GM11168 (cell line): ENCODE results near the gene TP53BP2.
"Not testable (repeated sequence)": the region's sequence is repeated elsewhere in the genome, so short reads cannot be mapped to it uniquely, and the experiment has no call there.

Experiments used
- in situ Hi-C: fragments of 300-500 bp; cut with MboI; formaldehyde crosslinking; loops from one replicate; pipeline ENCODE4 v1.12.0; 2022; ENCODE audit warnings: low sequenced_read_pairs; ENCODE audit not compliant: unreplicated experiment

TP53BP2 gene, protein sequence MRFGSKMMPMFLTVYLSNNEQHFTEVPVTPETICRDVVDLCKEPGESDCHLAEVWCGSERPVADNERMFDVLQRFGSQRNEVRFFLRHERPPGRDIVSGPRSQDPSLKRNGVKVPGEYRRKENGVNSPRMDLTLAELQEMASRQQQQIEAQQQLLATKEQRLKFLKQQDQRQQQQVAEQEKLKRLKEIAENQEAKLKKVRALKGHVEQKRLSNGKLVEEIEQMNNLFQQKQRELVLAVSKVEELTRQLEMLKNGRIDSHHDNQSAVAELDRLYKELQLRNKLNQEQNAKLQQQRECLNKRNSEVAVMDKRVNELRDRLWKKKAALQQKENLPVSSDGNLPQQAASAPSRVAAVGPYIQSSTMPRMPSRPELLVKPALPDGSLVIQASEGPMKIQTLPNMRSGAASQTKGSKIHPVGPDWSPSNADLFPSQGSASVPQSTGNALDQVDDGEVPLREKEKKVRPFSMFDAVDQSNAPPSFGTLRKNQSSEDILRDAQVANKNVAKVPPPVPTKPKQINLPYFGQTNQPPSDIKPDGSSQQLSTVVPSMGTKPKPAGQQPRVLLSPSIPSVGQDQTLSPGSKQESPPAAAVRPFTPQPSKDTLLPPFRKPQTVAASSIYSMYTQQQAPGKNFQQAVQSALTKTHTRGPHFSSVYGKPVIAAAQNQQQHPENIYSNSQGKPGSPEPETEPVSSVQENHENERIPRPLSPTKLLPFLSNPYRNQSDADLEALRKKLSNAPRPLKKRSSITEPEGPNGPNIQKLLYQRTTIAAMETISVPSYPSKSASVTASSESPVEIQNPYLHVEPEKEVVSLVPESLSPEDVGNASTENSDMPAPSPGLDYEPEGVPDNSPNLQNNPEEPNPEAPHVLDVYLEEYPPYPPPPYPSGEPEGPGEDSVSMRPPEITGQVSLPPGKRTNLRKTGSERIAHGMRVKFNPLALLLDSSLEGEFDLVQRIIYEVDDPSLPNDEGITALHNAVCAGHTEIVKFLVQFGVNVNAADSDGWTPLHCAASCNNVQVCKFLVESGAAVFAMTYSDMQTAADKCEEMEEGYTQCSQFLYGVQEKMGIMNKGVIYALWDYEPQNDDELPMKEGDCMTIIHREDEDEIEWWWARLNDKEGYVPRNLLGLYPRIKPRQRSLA

GRCh38 chr1:223845810-223846682 lies at the start of gene TP53BP2:
Gene TP53BP2 (minus strand): TSS chr1:223845947. CDS start chr1:223845680, 267 bp downstream.
- in situ Hi-C loops = no loop called here

DNA sequence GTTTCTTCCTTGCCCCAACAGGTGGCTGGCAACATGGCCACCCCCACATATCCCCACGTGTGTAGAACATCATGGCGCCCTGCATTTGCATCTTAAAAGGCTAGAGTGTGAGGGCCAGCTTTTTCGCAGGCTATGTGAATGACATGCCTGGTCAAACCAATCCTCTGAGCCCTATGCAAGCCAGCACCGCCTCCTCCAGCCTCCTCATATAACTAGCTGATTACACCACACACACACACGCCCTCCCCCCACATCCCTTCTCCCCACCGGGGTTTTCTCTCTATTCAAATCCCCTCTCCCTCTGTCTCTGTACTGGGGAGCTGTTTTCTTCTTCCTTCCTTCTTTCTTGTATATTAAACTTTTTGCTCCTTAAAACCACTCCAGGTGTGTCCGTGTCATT lies 44.7 kb upstream of the TP53BP2 start:
- in situ Hi-C loops = not testable (repeated sequence)

GRCh38 chr1:223889319-223889718 lies 43.6 kb upstream of the TP53BP2 start:
- in situ Hi-C loops = not testable (repeated sequence)

DNA sequence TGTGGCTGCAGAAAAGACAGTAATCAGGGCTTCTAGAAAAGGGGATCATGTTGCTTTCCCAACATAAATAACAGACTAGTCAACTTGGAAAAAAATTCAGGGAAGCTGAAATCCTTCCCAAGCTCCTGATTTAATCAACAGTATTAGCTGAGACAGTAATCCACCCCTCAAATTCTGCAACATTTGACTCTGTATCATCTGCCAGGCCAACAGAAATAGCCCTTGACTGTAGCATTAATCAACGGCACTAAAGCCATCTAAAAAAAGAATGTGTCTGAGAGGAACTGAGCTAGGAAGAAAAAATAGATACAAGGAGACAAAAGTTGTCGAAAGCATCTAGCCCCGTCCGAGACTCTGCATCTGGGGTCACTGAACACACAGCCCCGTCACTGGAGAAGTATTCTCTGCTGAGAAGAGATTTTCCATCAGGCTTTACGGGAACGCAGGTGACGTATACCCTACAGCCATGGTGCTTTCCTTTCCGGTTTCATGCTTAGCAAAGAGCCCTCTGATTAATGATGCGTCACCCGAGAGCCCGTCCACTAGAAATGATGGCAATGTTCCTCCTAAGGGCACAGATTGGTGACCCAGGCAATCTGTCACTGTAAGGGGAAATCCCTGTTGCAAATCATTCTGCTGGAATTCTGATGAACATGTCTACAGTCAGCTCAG lies 42.1 kb upstream of the TP53BP2 start:
- in situ Hi-C loops = no loop called here

GRCh38 chr1:223886516-223886921 lies 40.8 kb upstream of the TP53BP2 start:
- in situ Hi-C loops = no loop called here

- in situ Hi-C loops = no loop called here
Measured at GRCh38 chr1:223885614-223886013, 39.9 kb upstream of the TP53BP2 start.

- in situ Hi-C loops = no loop called here
Measured at GRCh38 chr1:223878598-223879325, 33.0 kb upstream of the TP53BP2 start.

- in situ Hi-C loops = no loop called here
Measured at GRCh38 chr1:223877804-223878203, 32.1 kb upstream of the TP53BP2 start.

DNA sequence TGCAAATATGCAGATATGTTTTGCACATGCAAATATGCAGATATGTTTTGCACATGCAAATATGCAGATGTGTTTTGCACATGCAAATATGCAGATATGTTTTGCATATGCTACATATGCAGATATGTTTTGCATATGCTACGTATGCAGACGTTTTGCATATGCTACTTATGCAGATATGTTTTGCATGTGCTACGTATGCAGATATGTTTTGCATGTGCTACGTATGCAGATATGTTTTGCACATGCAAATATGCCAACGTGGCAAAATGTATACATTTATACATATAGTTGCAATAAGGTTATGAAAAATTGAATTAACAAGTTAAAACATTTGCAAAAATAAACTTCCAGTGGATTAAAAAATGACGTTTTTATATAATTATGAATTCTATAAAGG lies 30.8 kb upstream of the TP53BP2 start:
- in situ Hi-C loops = no loop called here

DNA sequence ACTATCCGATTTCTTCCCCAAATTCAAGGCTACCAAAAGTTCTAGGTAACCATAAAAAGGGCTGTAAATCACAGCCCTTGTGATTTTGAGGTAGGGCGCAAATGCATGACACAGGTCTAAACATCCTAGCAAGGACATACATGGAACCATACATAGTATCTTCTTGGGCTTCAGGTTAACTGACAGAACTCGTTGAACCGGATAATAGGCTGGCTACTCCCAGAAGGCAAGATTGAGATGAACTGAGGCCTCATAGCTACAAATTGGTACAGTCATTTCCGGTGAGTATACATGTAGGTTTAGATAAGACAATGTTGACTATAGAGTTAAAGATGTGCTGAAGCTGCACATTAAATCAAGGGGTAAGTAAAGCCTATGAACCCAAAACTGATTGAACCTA lies 27.3 kb upstream of the TP53BP2 start:
- in situ Hi-C loops = no loop called here

DNA sequence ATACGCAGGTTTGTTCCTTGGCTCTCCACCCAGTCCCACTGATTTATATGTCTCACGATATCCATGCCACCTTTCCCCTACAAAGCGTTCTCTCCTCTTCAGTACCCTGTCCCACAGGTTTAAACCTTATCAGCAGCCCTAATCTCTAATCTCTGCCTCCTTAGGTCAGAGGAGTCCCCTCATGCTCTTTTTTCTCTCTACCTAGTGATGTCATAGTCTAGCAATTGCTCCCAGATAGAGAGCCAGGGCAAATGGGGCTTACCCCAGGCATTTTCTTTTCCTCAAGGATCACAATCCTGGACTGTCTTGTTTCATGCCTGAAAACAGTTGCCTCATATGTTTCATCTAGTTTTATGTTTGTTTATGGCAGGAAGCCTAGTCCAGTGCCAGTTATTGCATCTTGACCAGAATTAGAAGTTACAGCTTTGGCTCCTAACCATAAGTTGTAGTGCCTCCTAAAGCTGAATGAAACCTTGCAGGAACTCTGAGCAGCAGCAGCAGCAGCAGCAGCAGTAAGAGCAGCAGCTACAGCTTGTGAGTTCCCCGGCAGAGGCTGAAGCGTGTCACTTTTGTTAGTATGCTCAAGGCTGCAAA lies 26.7 kb upstream of the TP53BP2 start:
- in situ Hi-C loops = no loop called here

DNA sequence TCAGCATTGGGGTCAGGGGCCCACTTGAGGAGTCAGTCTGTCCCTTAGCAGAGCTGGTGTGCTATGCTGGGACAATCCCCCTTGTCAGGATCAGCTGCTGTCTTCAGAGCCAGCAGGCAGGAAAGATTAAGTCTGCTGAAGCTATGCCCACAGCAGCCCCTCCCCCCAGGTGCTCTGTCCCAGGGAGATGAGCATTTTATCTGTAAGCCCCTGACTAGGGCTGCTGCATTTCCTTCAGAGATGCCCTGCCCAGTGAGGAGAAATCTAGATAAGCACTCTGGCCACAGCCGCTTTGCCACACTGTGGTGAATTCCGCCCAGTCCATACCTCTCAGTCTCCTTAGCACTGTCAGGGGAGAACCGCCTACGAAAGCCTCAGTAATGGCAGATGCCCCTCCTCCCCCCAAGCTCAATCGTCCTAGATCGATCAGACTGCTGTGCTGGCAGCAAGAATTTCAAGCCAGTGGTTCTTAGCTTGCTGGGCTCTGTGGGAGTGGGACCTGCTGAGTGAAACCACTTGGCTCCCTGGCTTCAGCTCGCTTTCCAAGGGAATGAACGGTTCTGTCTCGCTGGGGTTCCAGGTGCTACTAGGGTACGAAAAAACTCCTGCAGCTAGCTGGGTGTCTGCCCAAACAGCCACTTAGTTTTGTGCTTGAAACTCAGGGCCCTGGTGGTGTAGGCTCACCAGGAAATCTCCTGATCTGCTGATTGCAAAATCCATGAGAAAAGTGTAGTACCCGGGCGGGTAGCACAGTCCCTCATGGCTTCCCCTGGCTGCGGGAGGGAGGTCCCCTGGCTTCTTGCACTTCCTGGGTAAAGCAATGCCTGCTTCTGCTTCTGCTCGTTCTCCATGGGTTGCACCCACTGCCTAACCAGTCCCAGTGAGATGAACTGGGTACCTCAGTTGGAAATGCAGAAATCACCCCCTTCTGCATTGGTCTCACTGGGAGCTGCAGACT lies 25.1 kb upstream of the TP53BP2 start:
- in situ Hi-C loops = no loop called here

DNA sequence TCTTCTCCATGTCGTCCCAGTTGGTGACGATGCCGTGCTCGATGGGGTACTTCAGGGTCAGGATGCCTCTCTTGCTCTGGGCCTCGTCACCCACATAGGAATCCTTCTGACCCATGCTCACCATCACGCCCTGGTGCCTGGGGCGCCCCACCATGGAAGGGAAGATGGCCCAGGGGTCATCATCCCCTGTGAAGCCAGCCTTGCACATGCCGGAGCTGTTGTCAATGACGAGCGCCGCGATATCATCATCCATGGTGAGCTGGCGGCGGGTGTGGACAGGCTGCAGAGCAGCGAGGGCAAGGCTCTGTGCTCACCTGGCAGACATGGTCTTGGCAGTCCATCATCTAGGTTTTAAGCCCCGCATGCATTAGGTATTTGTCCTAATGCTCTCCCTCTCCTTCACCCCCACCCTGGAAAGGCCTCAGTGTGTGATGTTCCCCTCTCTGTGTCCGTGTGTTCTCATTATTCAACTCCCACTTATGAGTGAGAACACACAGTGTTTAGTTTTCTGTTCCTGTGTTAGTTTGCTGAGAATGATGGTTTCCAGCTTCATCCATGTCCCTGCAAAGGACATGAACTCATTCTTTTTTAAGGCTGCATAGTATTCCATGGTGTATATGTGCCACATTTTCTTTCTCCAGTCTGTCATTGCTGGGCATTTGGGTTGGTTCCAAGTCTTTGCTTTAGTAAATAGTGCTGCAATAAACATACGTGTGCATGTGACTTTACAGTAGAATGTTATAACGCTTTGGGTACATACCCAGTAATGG lies 19.0 kb upstream of the TP53BP2 start:
- in situ Hi-C loops = not testable (repeated sequence)

GRCh38 chr1:223864084-223864483 lies 18.3 kb upstream of the TP53BP2 start:
- in situ Hi-C loops = no loop called here

DNA sequence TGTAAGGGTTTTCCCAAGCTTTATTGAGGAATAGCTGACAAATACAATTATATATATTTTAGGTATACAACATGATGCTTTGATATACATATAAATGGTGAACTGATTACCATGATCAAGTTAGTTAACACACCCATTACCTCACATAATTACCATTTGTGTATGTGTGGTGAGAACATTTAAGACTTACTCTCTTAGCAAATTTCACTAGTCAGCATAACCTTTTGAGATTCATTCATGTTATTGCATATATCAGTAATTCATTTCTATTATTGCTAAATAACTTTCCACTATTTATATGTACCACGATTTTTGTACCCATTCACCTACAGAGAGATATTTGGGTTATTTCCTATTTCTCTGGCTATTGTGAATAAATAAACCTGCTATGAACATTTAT lies 16.2 kb upstream of the TP53BP2 start:
- in situ Hi-C loops = no loop called here

DNA sequence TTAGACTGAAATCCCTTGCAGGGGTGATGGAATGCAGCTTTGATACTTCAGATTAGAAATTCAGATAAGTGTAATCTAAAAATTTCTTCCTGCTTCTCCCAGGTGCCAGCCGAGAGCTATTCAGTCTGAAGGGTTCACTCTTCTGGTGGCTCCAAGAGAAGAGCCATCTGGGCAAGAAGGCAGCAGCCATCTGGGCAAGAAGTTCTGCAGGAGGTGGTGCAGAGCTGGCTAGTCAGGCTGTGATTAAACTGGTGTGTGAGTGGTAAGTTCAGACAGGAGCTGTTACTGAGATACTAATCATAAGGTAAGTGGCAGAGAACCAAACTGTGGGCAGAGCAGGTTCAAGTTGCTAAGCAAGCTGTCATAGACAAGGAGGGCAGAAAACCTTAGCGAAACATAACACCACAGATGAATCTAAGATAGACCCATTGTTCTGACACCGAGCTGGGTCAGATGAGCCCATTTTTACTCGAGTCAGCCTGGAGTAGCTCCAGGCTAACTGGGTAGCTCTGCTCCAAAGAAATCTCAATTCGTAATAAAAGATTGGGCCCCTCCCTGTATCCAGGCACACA lies 14.4 kb upstream of the TP53BP2 start:
- in situ Hi-C loops = no loop called here
